Measurements from ENCODE around the gene PCDHGC5. TPM values are rescaled to one million over a fixed set of nuclear protein-coding genes. Genes with fewer than 3 reads are reported as not detected.

Gene PCDHGC5
- total and polyA plus RNA-seq, 2 donors from 2014 or later: 1.4 TPM; not detected in 1

DNA sequence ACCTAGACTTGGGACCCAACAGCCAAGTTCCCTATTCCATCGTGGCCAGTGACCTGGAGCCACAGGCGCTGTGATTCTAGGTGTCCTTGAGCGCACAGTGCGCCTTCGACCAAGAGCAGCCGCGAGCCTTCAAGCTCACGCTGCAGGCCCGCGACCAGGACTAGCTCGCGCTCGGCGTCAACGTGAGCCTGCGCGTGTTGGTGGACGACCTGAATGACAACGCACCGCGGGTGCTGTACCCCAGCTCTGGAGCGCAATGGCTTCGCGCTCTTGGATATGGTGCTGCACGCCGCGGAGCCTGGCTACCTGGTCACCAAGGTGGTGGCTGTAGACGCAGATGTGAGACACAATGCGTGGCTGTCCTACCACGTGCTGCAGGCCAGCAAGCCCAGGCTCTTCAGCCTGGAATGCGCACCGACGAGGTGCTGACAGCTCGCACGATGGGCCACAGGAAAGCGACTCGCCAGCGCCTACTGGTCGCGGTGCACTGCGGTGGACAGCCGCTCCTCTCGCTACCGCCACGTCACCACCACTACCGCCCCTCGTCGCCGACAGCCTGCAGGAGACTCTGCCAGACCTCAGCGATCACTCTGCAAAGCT lies 47.2 kb upstream of the PCDHGC5 start:
- H3K27ac ChIP-seq (ENCODE audit: low read depth in 2 of 2, low read length in 2 of 2): no peak overlapping the region
- no peak for FAIRE-seq
- no peak for DNase-seq
- peaks cover 3 to 23% (median 5%) of the 10 kb centered on the region in 3 donors for H3K9me3 ChIP-seq (ENCODE audit: control insufficient read depth in 2 of 3, insufficient read depth in 1 of 3, low read length in 3 of 3)
- no peaks in the 10 kb centered on the region for H3K4me1 ChIP-seq (ENCODE audit: control insufficient read depth in 2 of 3, insufficient read depth in 2 of 3, low read depth in 1 of 3, low read length in 3 of 3)
- H3K36me3 ChIP-seq (ENCODE audit: control insufficient read depth in 2 of 3, insufficient read depth in 3 of 3, low read length in 3 of 3): no peaks in the 10 kb centered on the region
- TF ChIP-seq, protein P1, sequence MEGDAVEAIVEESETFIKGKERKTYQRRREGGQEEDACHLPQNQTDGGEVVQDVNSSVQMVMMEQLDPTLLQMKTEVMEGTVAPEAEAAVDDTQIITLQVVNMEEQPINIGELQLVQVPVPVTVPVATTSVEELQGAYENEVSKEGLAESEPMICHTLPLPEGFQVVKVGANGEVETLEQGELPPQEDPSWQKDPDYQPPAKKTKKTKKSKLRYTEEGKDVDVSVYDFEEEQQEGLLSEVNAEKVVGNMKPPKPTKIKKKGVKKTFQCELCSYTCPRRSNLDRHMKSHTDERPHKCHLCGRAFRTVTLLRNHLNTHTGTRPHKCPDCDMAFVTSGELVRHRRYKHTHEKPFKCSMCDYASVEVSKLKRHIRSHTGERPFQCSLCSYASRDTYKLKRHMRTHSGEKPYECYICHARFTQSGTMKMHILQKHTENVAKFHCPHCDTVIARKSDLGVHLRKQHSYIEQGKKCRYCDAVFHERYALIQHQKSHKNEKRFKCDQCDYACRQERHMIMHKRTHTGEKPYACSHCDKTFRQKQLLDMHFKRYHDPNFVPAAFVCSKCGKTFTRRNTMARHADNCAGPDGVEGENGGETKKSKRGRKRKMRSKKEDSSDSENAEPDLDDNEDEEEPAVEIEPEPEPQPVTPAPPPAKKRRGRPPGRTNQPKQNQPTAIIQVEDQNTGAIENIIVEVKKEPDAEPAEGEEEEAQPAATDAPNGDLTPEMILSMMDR (IDR thresholded peaks at IDR 0.05; ENCODE audit: borderline replicate concordance, extremely low read depth, insufficient read depth): no peak
- intact Hi-C loops (cut with DNase I): no loop called here
- no peak overlapping the region for H3K9ac ChIP-seq (ENCODE audit: low read length in 3 of 3)
- no peaks in the 10 kb centered on the region for H3K27me3 ChIP-seq (ENCODE audit: control insufficient read depth, insufficient read depth, low read length)
- no peak overlapping the region for H3K4me3 ChIP-seq (ENCODE audit: low read length in 3 of 3)

DNA sequence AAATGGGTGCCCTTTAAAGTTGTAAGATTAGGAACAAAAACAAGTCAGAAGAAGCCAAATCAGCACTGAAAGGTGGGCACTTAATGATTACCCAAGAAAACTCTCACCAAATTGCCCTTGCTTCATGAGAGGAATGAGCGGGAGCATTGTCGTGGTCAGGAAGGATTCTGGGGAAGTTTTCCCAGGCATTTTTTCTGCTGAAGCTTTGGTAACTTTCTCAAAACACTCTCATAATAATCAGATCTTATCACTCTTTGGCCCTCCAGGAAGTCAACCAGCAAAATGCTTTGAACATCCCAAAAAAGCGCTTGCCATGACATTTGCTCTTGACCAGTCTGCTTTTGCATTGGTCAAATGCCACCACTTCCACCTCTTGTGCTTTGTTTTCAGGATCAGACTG lies 23.5 kb upstream of the PCDHGC5 start:
- TF ChIP-seq, protein P1 (IDR thresholded peaks at IDR 0.05; ENCODE audit: borderline replicate concordance, extremely low read depth, insufficient read depth): no peak
- DNase-seq (no peak), FAIRE-seq (no peak)
- H3K36me3 ChIP-seq (ENCODE audit: control insufficient read depth in 2 of 3, insufficient read depth in 3 of 3, low read length in 3 of 3): no peaks in the 10 kb centered on the region
- H3K9ac ChIP-seq (ENCODE audit: low read length in 3 of 3): no peak overlapping the region
- intact Hi-C loops (cut with DNase I): no loop called here
- H3K9me3 ChIP-seq (ENCODE audit: control insufficient read depth in 2 of 3, insufficient read depth in 1 of 3, low read length in 3 of 3): no peaks in the 10 kb centered on the region
- H3K27ac ChIP-seq (ENCODE audit: low read depth in 2 of 2, low read length in 2 of 2): no peak overlapping the region
- H3K4me3 ChIP-seq (ENCODE audit: low read length in 3 of 3): no peak overlapping the region
- H3K4me1 ChIP-seq (ENCODE audit: control insufficient read depth in 2 of 3, insufficient read depth in 2 of 3, low read depth in 1 of 3, low read length in 3 of 3): no peaks in the 10 kb centered on the region
- no peaks in the 10 kb centered on the region for H3K27me3 ChIP-seq (ENCODE audit: control insufficient read depth, insufficient read depth, low read length)

DNA sequence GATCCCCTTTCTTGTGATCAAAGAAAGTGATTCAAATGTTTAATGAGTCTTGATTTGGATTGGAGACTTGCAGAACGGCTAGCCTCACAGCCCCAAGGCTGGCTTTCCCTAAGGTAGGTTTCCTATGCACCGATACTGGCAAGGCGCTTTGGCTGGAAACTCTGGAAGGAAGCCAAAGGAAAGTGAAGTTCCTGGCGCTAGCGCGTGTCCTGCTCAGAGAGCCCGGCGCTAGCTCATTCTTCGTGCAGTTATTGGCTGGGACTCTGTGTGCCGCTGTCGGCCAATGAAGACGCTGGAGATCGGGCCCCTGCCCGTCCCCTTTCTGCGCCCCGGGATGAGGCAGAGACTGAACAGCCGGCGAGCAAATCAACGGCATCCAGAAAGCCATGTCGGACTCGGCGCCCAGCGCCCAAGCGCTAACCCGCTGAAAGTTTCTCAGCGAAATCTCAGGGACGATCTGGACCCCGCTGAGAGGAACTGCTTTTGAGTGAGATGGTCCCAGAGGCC lies 13.2 kb upstream of the PCDHGC5 start, which contains the start of gene PCDHGC3:
Gene PCDHGC3 (plus strand): TSS at position 342 of the 507 bp plus-strand sequence. CDS start 151 bp downstream, at position 493.
- no peaks in the 10 kb centered on the region for H3K36me3 ChIP-seq (ENCODE audit: control insufficient read depth in 2 of 3, insufficient read depth in 3 of 3, low read length in 3 of 3)
- intact Hi-C loops (cut with DNase I): no loop called here
- peaks cover 4 to 20% (median 7%) of the 10 kb centered on the region in 3 donors for H3K4me1 ChIP-seq (ENCODE audit: control insufficient read depth in 2 of 3, insufficient read depth in 2 of 3, low read depth in 1 of 3, low read length in 3 of 3)
- no peaks in the 10 kb centered on the region for H3K9me3 ChIP-seq (ENCODE audit: control insufficient read depth in 2 of 3, insufficient read depth in 1 of 3, low read length in 3 of 3)
- H3K4me3 ChIP-seq (ENCODE audit: low read length in 3 of 3): peak within 1 kb of the TSS; percentile 75 to 88 (median 86)
- FAIRE-seq (peak; percentile 51), DNase-seq (peak; percentile 93 to 98 (median 97))
- H3K9ac ChIP-seq (ENCODE audit: low read length in 3 of 3): peak within 1 kb of the TSS; percentile 50 to 84 (median 76)
- peak within 1 kb of the TSS; percentile 76 to 80 for H3K27ac ChIP-seq (ENCODE audit: low read depth in 2 of 2, low read length in 2 of 2)
- H3K27me3 ChIP-seq (ENCODE audit: control insufficient read depth, insufficient read depth, low read length): no peaks in the 10 kb centered on the region
- TF ChIP-seq, protein P1 (IDR thresholded peaks at IDR 0.05; ENCODE audit: borderline replicate concordance, extremely low read depth, insufficient read depth): peak; percentile 49

All from kidney (tissue), 14 donors.